ENCODE measurements around the gene CRIM1. TPM values are rescaled to one million over a fixed set of nuclear protein-coding genes. Genes with fewer than 3 reads are reported as not detected.

Gene CRIM1
- total RNA-seq, 4 donors from 2014 or later, result 93.2 to 194 (median 119) TPM

DNA sequence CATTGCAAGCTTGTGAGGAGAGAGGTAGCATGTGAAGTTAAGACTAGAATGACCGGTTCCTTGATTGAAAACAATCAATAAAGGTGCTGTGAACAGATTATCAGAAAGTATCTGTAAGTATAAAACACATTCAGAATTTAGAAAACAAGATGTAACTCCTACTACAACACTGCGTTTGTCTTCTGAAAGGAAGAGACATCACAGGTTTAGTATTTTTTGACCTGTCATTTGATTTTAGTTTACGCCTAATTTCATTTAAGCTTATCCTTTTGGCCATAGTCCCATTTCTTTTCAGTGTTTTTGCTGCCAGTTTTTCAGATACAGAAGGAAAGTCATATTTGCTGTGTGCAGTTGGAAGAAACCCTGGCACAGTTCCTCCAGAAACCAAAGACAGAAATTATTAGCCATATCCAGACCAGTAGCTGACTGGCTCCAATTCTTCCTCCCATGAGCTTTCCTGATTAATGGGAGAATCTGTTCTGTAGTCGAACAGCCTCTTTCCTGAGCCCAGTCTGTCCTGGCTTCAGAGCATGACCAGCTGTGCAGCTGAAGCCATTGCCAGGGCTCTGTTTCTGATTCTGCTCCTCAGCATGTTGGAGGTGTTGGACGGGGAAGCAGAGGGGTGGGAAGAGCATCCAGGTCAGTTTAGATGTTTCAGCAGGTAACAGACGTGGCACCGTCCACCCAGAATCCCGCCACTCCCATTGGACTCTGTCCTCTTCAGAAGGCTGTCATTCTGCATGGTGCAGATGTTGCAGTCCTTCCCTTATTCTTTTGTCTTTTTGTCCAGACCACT lies 61.0 kb downstream of the CRIM1 start:
- H3K4me3 ChIP-seq, result no peak overlapping the region
- no peaks in the 10 kb centered on the region for H3K36me3 ChIP-seq
- H3K9me3 ChIP-seq, result no peaks in the 10 kb centered on the region
- TF ChIP-seq, protein P1, sequence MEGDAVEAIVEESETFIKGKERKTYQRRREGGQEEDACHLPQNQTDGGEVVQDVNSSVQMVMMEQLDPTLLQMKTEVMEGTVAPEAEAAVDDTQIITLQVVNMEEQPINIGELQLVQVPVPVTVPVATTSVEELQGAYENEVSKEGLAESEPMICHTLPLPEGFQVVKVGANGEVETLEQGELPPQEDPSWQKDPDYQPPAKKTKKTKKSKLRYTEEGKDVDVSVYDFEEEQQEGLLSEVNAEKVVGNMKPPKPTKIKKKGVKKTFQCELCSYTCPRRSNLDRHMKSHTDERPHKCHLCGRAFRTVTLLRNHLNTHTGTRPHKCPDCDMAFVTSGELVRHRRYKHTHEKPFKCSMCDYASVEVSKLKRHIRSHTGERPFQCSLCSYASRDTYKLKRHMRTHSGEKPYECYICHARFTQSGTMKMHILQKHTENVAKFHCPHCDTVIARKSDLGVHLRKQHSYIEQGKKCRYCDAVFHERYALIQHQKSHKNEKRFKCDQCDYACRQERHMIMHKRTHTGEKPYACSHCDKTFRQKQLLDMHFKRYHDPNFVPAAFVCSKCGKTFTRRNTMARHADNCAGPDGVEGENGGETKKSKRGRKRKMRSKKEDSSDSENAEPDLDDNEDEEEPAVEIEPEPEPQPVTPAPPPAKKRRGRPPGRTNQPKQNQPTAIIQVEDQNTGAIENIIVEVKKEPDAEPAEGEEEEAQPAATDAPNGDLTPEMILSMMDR (IDR thresholded peaks at IDR 0.05 in 4 of 5, conservative IDR thresholded peaks at IDR 0.05 in 1 of 5), result no peak
- TF ChIP-seq POLR2A (IDR thresholded peaks at IDR 0.05), result no peak
- ATAC-seq, result no peak
- H3K27ac ChIP-seq, result no peak overlapping the region
- H3K27me3 ChIP-seq, result no peaks in the 10 kb centered on the region
- intact Hi-C loops (cut with DNase I; ENCODE audit: low total_unique reads) (no loop called here), in situ Hi-C loops (cut with MboI; ENCODE audit: low sequenced_read_pairs in 4 of 4) (no loop called here)
- no peak for DNase-seq
- peaks cover 81 to 84% of the 10 kb centered on the region in 2 donors for H3K4me1 ChIP-seq

DNA sequence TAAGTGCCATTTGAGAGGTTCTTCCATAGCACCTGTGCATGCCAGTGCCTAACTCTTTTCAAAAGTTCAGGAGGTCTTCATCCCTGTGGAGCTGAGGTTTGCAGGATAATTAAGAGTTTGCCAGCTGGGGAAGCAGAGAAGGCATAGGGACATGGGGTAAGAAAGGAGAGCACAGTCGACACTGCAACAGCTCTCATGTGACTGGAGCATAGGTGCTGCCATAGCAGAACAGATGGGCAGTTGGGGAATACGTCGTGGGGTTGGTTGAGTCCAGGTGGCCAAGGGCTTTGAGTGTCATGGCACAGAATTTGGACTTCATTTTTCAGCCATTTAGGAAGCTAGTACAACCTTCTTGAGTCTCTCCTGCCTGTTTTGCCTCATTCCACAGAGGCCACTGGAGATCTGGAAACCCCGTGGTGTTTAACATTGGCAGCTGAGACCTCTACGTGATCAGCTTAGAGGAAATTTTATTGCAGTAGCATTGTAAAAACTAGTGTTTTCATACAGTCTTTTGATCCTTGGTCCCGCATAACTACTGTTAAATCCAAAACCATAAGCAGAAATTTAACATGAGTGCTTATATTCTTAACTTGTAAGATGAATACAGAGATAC lies 65.1 kb downstream of the CRIM1 start:
- DNase-seq (no peak), ATAC-seq (peak in 1 of 2 donors; percentile 58)
- no peaks in the 10 kb centered on the region for H3K27me3 ChIP-seq
- H3K27ac ChIP-seq, result peak overlapping the region; percentile 11 to 50 (median 26)
- no peak overlapping the region for H3K4me3 ChIP-seq
- no peaks in the 10 kb centered on the region for H3K9me3 ChIP-seq
- intact Hi-C loops (cut with DNase I; ENCODE audit: low total_unique reads), result no loop called here
- TF ChIP-seq, protein P1 (IDR thresholded peaks at IDR 0.05 in 4 of 5, conservative IDR thresholded peaks at IDR 0.05 in 1 of 5), result no peak
- no peak for TF ChIP-seq POLR2A (IDR thresholded peaks at IDR 0.05)
- H3K36me3 ChIP-seq, result no peaks in the 10 kb centered on the region
- in situ Hi-C loops (cut with MboI; ENCODE audit: low sequenced_read_pairs in 4 of 4), result no loop called here
- peaks cover 65 to 77% of the 10 kb centered on the region in 2 donors for H3K4me1 ChIP-seq

DNA sequence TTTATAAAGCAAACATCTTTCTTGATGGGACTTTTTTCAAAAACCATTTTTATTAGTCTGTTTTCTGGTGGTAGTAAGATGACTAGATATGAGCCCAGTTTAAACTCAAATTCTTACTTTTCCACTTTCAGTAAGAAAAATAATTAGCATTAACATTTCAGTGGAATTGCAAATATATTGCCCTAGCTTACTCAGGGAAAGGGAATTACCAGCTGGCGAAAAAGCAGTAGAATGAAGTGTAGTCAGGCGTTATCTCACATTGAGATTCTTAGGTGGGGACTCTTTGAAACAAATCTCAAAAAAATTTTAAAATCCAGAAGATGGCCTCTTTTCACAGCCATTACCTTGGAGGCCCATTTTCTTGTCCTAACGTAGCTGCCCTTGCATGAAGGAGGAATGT lies 65.8 kb downstream of the CRIM1 start:
- TF ChIP-seq, protein P1 (IDR thresholded peaks at IDR 0.05 in 4 of 5, conservative IDR thresholded peaks at IDR 0.05 in 1 of 5), result no peak
- TF ChIP-seq POLR2A (IDR thresholded peaks at IDR 0.05), result no peak
- Histone ChIP-seq H3K27me3 (no peaks in the 10 kb centered on the region), H3K36me3 (no peaks in the 10 kb centered on the region), H3K9me3 (no peaks in the 10 kb centered on the region), H3K27ac (peak overlapping the region in 3 of 4 donors; percentile 11 to 50 (median 40)), H3K4me1 (peaks cover 64 to 76% of the 10 kb centered on the region in 2 donors), H3K4me3 (no peak overlapping the region)
- ATAC-seq, result no peak
- in situ Hi-C loops (cut with MboI; ENCODE audit: low sequenced_read_pairs in 4 of 4), result no loop called here
- intact Hi-C loops (cut with DNase I; ENCODE audit: low total_unique reads), result no loop called here
- DNase-seq, result no peak

DNA sequence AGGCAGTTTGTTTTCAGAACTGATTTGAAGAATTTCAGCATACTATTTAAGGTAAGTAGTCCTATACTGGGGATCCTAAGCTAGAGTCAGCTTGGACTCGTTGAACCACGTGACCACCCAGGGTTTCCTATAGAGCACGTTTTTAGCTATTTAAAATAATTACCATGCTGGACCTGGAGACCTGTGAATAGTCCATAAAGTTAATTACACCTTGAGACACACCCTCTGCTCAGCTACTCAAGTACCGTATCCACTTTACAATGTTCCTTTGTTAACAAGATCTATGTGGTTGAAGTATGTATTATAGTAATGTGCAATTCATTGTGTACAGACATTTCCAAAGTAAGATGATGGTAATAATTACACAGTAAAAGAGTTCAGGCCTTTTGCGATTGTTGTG lies 67.6 kb downstream of the CRIM1 start:
- no peak overlapping the region for H3K4me3 ChIP-seq
- DNase-seq (no peak), ATAC-seq (no peak)
- H3K27ac ChIP-seq, result peak overlapping the region in 1 of 4 donors; percentile 19
- peaks cover 61 to 77% of the 10 kb centered on the region in 2 donors for H3K4me1 ChIP-seq
- intact Hi-C loops (cut with DNase I; ENCODE audit: low total_unique reads) (no loop called here), in situ Hi-C loops (cut with MboI; ENCODE audit: low sequenced_read_pairs in 4 of 4) (no loop called here)
- no peak for TF ChIP-seq POLR2A (IDR thresholded peaks at IDR 0.05)
- TF ChIP-seq, protein P1 (IDR thresholded peaks at IDR 0.05 in 4 of 5, conservative IDR thresholded peaks at IDR 0.05 in 1 of 5), result no peak
- no peaks in the 10 kb centered on the region for H3K9me3 ChIP-seq
- no peaks in the 10 kb centered on the region for H3K36me3 ChIP-seq
- no peaks in the 10 kb centered on the region for H3K27me3 ChIP-seq
